Uterus (tissue), 2 donors: ENCODE measurements around the gene NPPC.

ENCODE experiments used
- CTCF ChIP-seq, 4 experiments: fragments of 200-600 bp in 2 of 4; fragments of 450-650 bp in 2 of 4; sonication (generic) in 2 of 4; IDR thresholded peaks; one replicate each; pipeline ENCODE4 v1.5.1; 2016 to 2019; ENCODE audit warnings: antibody characterized with exemption in 4 of 4, mild to moderate bottlenecking in 2 of 4, moderate library complexity in 1 of 4
- POLR2A ChIP-seq, 2 donors: fragments of 450-650 bp; IDR thresholded peaks; one replicate each; pipeline ENCODE4 v1.6.1; 2016; ENCODE audit warnings: antibody characterized with exemption in 2 of 2, mild to moderate bottlenecking in 1 of 2, moderate library complexity in 1 of 2

GRCh38 chr2:231879216-231879615 is 47.0 kb downstream of the NPPC start:
- TF ChIP-seq CTCF (IDR thresholded peaks at IDR 0.05) (no peak), POLR2A (IDR thresholded peaks at IDR 0.05) (no peak)
